IMR-90 (cell line): ENCODE results near the gene SRSF2. TPM values are rescaled to one million over a fixed set of nuclear protein-coding genes. Genes with fewer than 3 reads are reported as not detected.

Experiments
- ATAC-seq: fragments of 200-7000 bp; cut with Tn5 transposase; 2 replicates; pipeline ENCODE4 v1.9.1; 2020; ENCODE audit warnings: low read depth, mild to moderate bottlenecking, moderate library complexity
- BruUV-seq: library from RNA; stranded (reverse); fragments of 400-500 nt; replicated peaks from 2 replicates; lab custom pipeline; 2021; lab: Mats Ljungman, UMichigan
- CTCF ChIA-PET: fragments of 300-600 bp; formaldehyde crosslinking; extraction: SDS; loops from one replicate; lab custom pipeline; 2021; ENCODE audit warnings: antibody characterized with exemption; lab: Yijun Ruan, JAX
- POLR2A ChIA-PET: fragments of 300-600 bp; sonication (Branson Sonifier 250); formaldehyde crosslinking; loops from one replicate; lab custom pipeline; 2022; ENCODE audit warnings: antibody characterized with exemption; ENCODE audit not compliant: unreplicated experiment; lab: Charles Lee
- DNase-seq: peaks from one replicate; pipeline ENCODE4 v3.0.0; 2013
- H2AFZ ChIP-seq: replicated peaks from 2 replicates; pipeline ENCODE3; 2013; ENCODE audit warnings: low read length, mild to moderate bottlenecking; ENCODE audit not compliant: poor library complexity
- H2AK5ac ChIP-seq: 2 replicates; pipeline ENCODE4 v1.6.1; 2013; ENCODE audit warnings: low read depth, low read length, inconsistent platforms
- H2AK9ac ChIP-seq: replicated peaks from 2 replicates; pipeline ENCODE3; 2013; ENCODE audit warnings: mild to moderate bottlenecking, low read depth, low read length, moderate library complexity; ENCODE audit not compliant: poor library complexity
- H2BK120ac ChIP-seq: 2 replicates; pipeline ENCODE4 v1.6.1; 2013; ENCODE audit warnings: low read depth, low read length, inconsistent platforms
- H2BK15ac ChIP-seq: 3 replicates; pipeline ENCODE4 v1.6.1; 2013; ENCODE audit warnings: low read depth, low read length, inconsistent platforms
- H2BK20ac ChIP-seq: 2 replicates; pipeline ENCODE4 v1.6.1; 2013; ENCODE audit warnings: low read depth, mild to moderate bottlenecking, inconsistent platforms, low read length, moderate library complexity
- H2BK5ac ChIP-seq: 2 replicates; pipeline ENCODE4 v1.6.1; 2013; ENCODE audit warnings: mild to moderate bottlenecking, low read depth, low read length, inconsistent platforms; ENCODE audit not compliant: poor library complexity, severe bottlenecking
- H3K14ac ChIP-seq: replicated peaks from 2 replicates; pipeline ENCODE4 v1.6.1; 2013; ENCODE audit warnings: low read depth, low read length, inconsistent platforms
- H3K18ac ChIP-seq: 2 replicates; pipeline ENCODE4 v1.6.1; 2013; ENCODE audit warnings: low read depth, low read length, control low read depth
- H3K23ac ChIP-seq: 2 replicates; pipeline ENCODE4 v1.6.1; 2013; ENCODE audit warnings: low read depth, low read length, inconsistent platforms
- H3K27ac ChIP-seq: 2 replicates; pipeline ENCODE4 v1.5.1; 2013; ENCODE audit warnings: mild to moderate bottlenecking, control low read depth, low read length; ENCODE audit not compliant: insufficient read depth
- H3K27me3 ChIP-seq: 2 replicates; pipeline ENCODE4 v1.6.1; 2013; ENCODE audit warnings: low read length; ENCODE audit not compliant: control insufficient read depth, insufficient read depth
- H3K36me3 ChIP-seq: 2 replicates; pipeline ENCODE4 v1.6.1; 2013; ENCODE audit warnings: low read length, mixed read lengths; ENCODE audit not compliant: control insufficient read depth, insufficient read depth
- H3K4ac ChIP-seq: 2 replicates; pipeline ENCODE4 v1.6.1; 2013; ENCODE audit warnings: low read depth, low read length, inconsistent platforms
- H3K4me1 ChIP-seq: 2 replicates; pipeline ENCODE4 v1.6.1; 2013; ENCODE audit warnings: low read length, mixed read lengths; ENCODE audit not compliant: control insufficient read depth, insufficient read depth
- H3K4me2 ChIP-seq: 2 replicates; pipeline ENCODE4 v1.6.1; 2013; ENCODE audit warnings: low read depth, mild to moderate bottlenecking, control low read depth, low read length, moderate library complexity
- H3K4me3 ChIP-seq: 2 replicates; pipeline ENCODE4 v1.5.1; 2013; ENCODE audit warnings: low read depth, mild to moderate bottlenecking, control low read depth, low read length, moderate library complexity; ENCODE audit not compliant: insufficient read depth
- H3K56ac ChIP-seq: 2 replicates; pipeline ENCODE4 v1.6.1; 2013; ENCODE audit warnings: low read length, inconsistent platforms; ENCODE audit not compliant: insufficient read depth; ENCODE audit errors: extremely low read depth
- H3K79me1 ChIP-seq, 2 experiments: 2 replicates each; pipeline ENCODE4 v1.6.1; 2013; ENCODE audit warnings: low read length in 2 of 2, inconsistent platforms in 1 of 2, low read depth in 1 of 2
- H3K9ac ChIP-seq: 2 replicates; pipeline ENCODE4 v1.6.1; 2013; ENCODE audit warnings: low read depth, low read length, control low read depth
- H3K9me1 ChIP-seq: 2 replicates; pipeline ENCODE4 v1.6.1; 2013; ENCODE audit warnings: low read length, inconsistent platforms; ENCODE audit not compliant: insufficient read depth
- H3K9me3 ChIP-seq: 2 replicates; pipeline ENCODE4 v1.6.1; 2013; ENCODE audit warnings: low read length; ENCODE audit not compliant: control insufficient read depth, insufficient read depth
- H4K20me1 ChIP-seq: 2 replicates; pipeline ENCODE4 v1.6.1; 2013; ENCODE audit warnings: low read length, inconsistent platforms; ENCODE audit not compliant: insufficient read depth
- H4K5ac ChIP-seq: 2 replicates; pipeline ENCODE4 v1.6.1; 2013; ENCODE audit warnings: mild to moderate bottlenecking, low read depth, low read length, control low read depth
- H4K8ac ChIP-seq, 2 experiments: 2 replicates each; pipeline ENCODE4 v1.6.1; 2013; ENCODE audit warnings: low read depth in 2 of 2, low read length in 2 of 2, control low read depth in 1 of 2, inconsistent platforms in 1 of 2
- H4K91ac ChIP-seq: 2 replicates; pipeline ENCODE4 v1.6.1; 2013; ENCODE audit warnings: low read depth, low read length, inconsistent platforms; ENCODE audit not compliant: insufficient read depth
- MAZ ChIP-seq: IDR thresholded peaks from 2 replicates; pipeline ENCODE4 v1.6.1; 2012; ENCODE audit warnings: low read depth, mild to moderate bottlenecking, low read length, improper control_type of control experiment, moderate library complexity, borderline replicate concordance
- SMC3 ChIP-seq: fragments of 150-350 bp; IDR thresholded peaks from 2 replicates; pipeline ENCODE4 v1.6.1; 2016; ENCODE audit warnings: low read depth, mild to moderate bottlenecking, antibody characterized with exemption, low read length, moderate library complexity
- WGBS, 2 experiments: methylation state at CpG; one replicate each; pipeline versions ENCODE4 v1.1.5 to v1.1.7; 2013; ENCODE audit warnings: missing lambda C conversion rate in 2 of 2; ENCODE audit not compliant: insufficient read length in 1 of 2; ENCODE audit errors: extremely low coverage in 2 of 2; 5-methylcytosine and 5-hydroxymethylcytosine counted together
- dilution Hi-C: fragments of 300-500 bp; cut with HindIII; formaldehyde crosslinking; loops from one replicate; pipeline ENCODE4 v1.14.3; 2018; ENCODE audit warnings: low sequenced_read_pairs; ENCODE audit not compliant: unreplicated experiment
- in situ Hi-C: fragments of 300-500 bp; cut with MboI; formaldehyde crosslinking; loops from 3 replicates; pipeline ENCODE4 v1.14.3; 2019; ENCODE audit warnings: low sequenced_read_pairs, inconsistent platforms, mixed read lengths
- intact Hi-C: fragments of 100-400 bp; cut with micrococcal nuclease; formaldehyde crosslinking; loops from 2 replicates; pipeline ENCODE4 v1.10.0; 2022
- polyA plus RNA-seq, 3 experiments: library from polyadenylated mRNA; depleted of rRNA; stranded (reverse); fragments of >200 nt; gene quantifications; 2 replicates each; pipeline ENCODE4 v1.2.3, GENCODE V29; 2012; ENCODE audit warnings: low replicate concordance in 1 of 3
- total RNA-seq: library from RNA; depleted of rRNA; stranded (reverse); fragments of >200 nt; gene quantifications from 2 replicates; pipeline ENCODE4 v1.2.3, GENCODE V29; 2012

The SRSF2 gene
- total and polyA plus RNA-seq, 2 of the 4 experiments (the other 2 are of a cell fraction): 98.0 to 296 TPM

DNA sequence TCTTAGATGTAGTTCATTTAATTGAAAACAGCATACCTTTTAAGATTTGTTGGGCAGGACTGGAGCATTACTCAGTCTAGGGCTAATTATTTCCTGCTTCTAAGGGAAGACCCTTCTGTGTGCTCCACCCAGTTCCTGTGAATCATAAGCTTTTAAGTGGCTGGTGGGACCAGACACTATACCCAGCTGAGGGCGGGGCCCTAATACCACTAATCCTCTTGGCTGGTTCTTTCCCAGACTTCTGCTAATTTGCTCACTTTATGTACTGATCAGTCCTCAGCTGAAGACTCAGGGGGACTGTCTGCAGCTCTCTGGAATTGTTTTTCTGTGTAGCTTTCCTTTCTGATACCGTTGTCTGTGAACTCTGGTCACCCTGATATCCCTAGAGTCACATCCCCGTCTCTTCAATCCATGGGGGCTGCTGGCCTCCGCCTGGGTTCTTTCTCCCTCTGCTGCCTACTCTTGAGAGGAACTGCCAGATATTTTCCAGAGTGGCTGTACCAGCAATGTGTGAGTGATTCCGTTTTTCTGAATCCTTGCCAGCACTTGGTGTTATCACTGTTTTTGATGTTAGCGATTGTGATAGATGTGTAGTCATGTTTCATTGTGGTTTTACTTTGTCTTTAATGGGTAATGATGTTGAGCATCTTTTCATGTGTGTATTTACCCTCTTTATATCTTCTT is 35.9 kb upstream of the SRSF2 start:
- ChIA-PET POLR2A (no interaction called here), CTCF (interaction anchor here (0.7 to 0.9 kb wide), 2 partner anchors 33 to 323 kb away, joined by 3 read pairs; no protein-coding TSS in a partner anchor)
- Histone ChIP-seq H4K5ac (no peak overlapping the region), H3K79me1 (no peaks in the 10 kb centered on the region), H2BK5ac (no peak overlapping the region), H3K9me1 (no peaks in the 10 kb centered on the region), H2BK120ac (no peak overlapping the region), H2AK9ac (no peak overlapping the region), H3K4me1 (peaks cover 2% of the 10 kb centered on the region), H3K27me3 (no peaks in the 10 kb centered on the region), H3K14ac (peak overlapping the region; percentile 10; the same call in 1 of the 2 replicates), H3K4me3 (no peak overlapping the region), H4K91ac (no peak overlapping the region), H2BK20ac (no peak overlapping the region), H3K27ac (no peak overlapping the region), H3K36me3 (peaks cover 19% of the 10 kb centered on the region), H3K9ac (no peak overlapping the region), H3K4me2 (peak overlapping the region; percentile 33; the same call in 1 of the 2 replicates), H2AK5ac (no peak overlapping the region), H4K20me1 (no peaks in the 10 kb centered on the region), H3K18ac (no peak overlapping the region), H3K56ac (no peak overlapping the region), H3K9me3 (no peaks in the 10 kb centered on the region), H2BK15ac (no peak overlapping the region), H3K4ac (0 out of 2 replicates have a peak overlapping the region, but pooled peaks have one; percentile 11), H4K8ac (peak overlapping the region; percentile 6 to 35; a peak in 2 of 4 replicates), H3K23ac (no peak overlapping the region; the same call in 1 of the 2 replicates), H2AFZ (peak overlapping the region; percentile 36)
- WGBS, 2 experiments: no CpG with 5 or more reads among the region's 6 CpGs
- BruUV-seq: no TSS peak
- no peak for TF ChIP-seq MAZ
- TF ChIP-seq SMC3: no peak
- intact Hi-C loops (no loop called here), in situ Hi-C loops (no loop called here), dilution Hi-C loops (no loop called here)
- peak; percentile 70 for DNase-seq
- peak; percentile 87 for ATAC-seq
